Neural cell (in vitro differentiated cells): ENCODE results near the gene SFMBT2. TPM values are rescaled to one million over a fixed set of nuclear protein-coding genes. Genes with fewer than 3 reads are reported as not detected.

Source experiments
- H2AFZ ChIP-seq: fragments of 200-600, 300-800 bp; sonication (generic), shearing (Covaris generic); 2 replicates; pipeline ENCODE4 v1.6.0; 2014; ENCODE audit warnings: low read depth, mild to moderate bottlenecking, antibody characterized with exemption, low read length, moderate library complexity
- H3F3A ChIP-seq: fragments of 200-600 bp; shearing (Covaris generic); 2 replicates; pipeline ENCODE4 v1.6.1; 2016; ENCODE audit warnings: mild to moderate bottlenecking, moderate library complexity, mixed read lengths, antibody characterized with exemption, low read length; ENCODE audit not compliant: insufficient read depth, poor library complexity, severe bottlenecking
- H3K27ac ChIP-seq: fragments of 200-600, 300-800 bp; sonication (generic), shearing (Covaris generic); 2 replicates; pipeline ENCODE4 v1.5.1; 2014; ENCODE audit warnings: mild to moderate bottlenecking, low read length, moderate library complexity
- H3K27me3 ChIP-seq: fragments of 300-800, 200-600 bp; sonication (generic), shearing (Covaris generic); 2 replicates; pipeline ENCODE4 v1.6.0; 2014; ENCODE audit warnings: mild to moderate bottlenecking, low read depth, low read length, moderate library complexity; ENCODE audit not compliant: insufficient read depth
- H3K36me3 ChIP-seq: fragments of 300-800, 200-600 bp; sonication (generic), shearing (Covaris generic); 2 replicates; pipeline ENCODE4 v1.5.1; 2014; ENCODE audit warnings: mild to moderate bottlenecking, antibody characterized with exemption, low read length, moderate library complexity; ENCODE audit not compliant: insufficient read depth
- H3K4me2 ChIP-seq: fragments of 300-800, 200-600 bp; sonication (generic), shearing (Covaris generic); 2 replicates; pipeline ENCODE4 v1.6.0; 2014; ENCODE audit warnings: mild to moderate bottlenecking, low read length
- H3K4me3 ChIP-seq: fragments of 300-800, 200-600 bp; sonication (generic), shearing (Covaris generic); 2 replicates; pipeline ENCODE4 v1.5.1; 2014; ENCODE audit warnings: mild to moderate bottlenecking, low read length, moderate library complexity
- H3K79me2 ChIP-seq: fragments of 200-600 bp; shearing (Covaris generic); replicated peaks from 2 replicates; pipeline ENCODE4 v1.6.0; 2014; ENCODE audit warnings: mild to moderate bottlenecking, low read length, moderate library complexity; ENCODE audit not compliant: insufficient read depth
- H3K9ac ChIP-seq: fragments of 300-800, 200-600 bp; sonication (generic), shearing (Covaris generic); 2 replicates; pipeline ENCODE4 v1.6.1; 2016; ENCODE audit warnings: mild to moderate bottlenecking, low read length, mixed read lengths
- H3K9me2 ChIP-seq: fragments of 200-600 bp; shearing (Covaris generic); 2 replicates; pipeline ENCODE4 v1.6.1; 2016; ENCODE audit warnings: mild to moderate bottlenecking, low read length, mixed read lengths; ENCODE audit not compliant: insufficient read depth
- H3K9me3 ChIP-seq: fragments of 200-600, 300-800 bp; sonication (generic), shearing (Covaris generic); 2 replicates; pipeline ENCODE4 v1.6.1; 2016; ENCODE audit warnings: mild to moderate bottlenecking, mixed run types, low read length, moderate library complexity, mixed read lengths
- H4K20me1 ChIP-seq: fragments of 200-600 bp; shearing (Covaris generic); 2 replicates; pipeline ENCODE4 v1.6.1; 2016; ENCODE audit warnings: mild to moderate bottlenecking, mixed run types; ENCODE audit not compliant: insufficient read depth
- CTCF ChIP-seq: fragments of 450-650 bp; IDR thresholded peaks from 2 replicates; pipeline ENCODE4 v1.5.1; 2014; ENCODE audit warnings: antibody characterized with exemption, mild to moderate bottlenecking, moderate library complexity; ENCODE audit not compliant: poor library complexity, severe bottlenecking
- EP300 ChIP-seq: fragments of 450-650 bp; conservative IDR thresholded peaks from 2 replicates; pipeline ENCODE4 v1.6.1; 2014; ENCODE audit warnings: antibody characterized with exemption, mild to moderate bottlenecking, moderate library complexity; ENCODE audit not compliant: poor library complexity, severe bottlenecking
- EZH2 ChIP-seq: fragments of 200-600, 300-800 bp; shearing (Covaris generic), sonication (generic); IDR thresholded peaks from 2 replicates; pipeline ENCODE4 v1.6.1; 2014; ENCODE audit warnings: antibody characterized with exemption, low read length, borderline replicate concordance, mild to moderate bottlenecking; ENCODE audit not compliant: insufficient read depth, poor library complexity, severe bottlenecking
- MXI1 ChIP-seq: fragments of 450-650 bp; conservative IDR thresholded peaks from 2 replicates; pipeline ENCODE4 v1.6.1; 2014; ENCODE audit warnings: antibody characterized with exemption, mild to moderate bottlenecking; ENCODE audit not compliant: poor library complexity, severe bottlenecking
- POLR2AphosphoS5 ChIP-seq: IDR thresholded peaks from 2 replicates; pipeline ENCODE4 v1.6.1; 2012
- RAD21 ChIP-seq: fragments of 450-650 bp; conservative IDR thresholded peaks from 2 replicates; pipeline ENCODE4 v1.6.1; 2014; ENCODE audit warnings: antibody characterized with exemption, mild to moderate bottlenecking, moderate library complexity
- REST ChIP-seq: IDR thresholded peaks from 2 replicates; pipeline ENCODE4 v1.6.1; 2012; ENCODE audit warnings: borderline replicate concordance
- SMC3 ChIP-seq: fragments of 450-650 bp; conservative IDR thresholded peaks from 2 replicates; pipeline ENCODE4 v1.6.1; 2014; ENCODE audit warnings: antibody characterized with exemption, mild to moderate bottlenecking, moderate library complexity; ENCODE audit not compliant: poor library complexity
- TAF1 ChIP-seq: IDR thresholded peaks from 2 replicates; pipeline ENCODE4 v1.6.1; 2012; ENCODE audit warnings: low read depth
- polyA plus RNA-seq: library from polyadenylated mRNA; depleted of rRNA; stranded (reverse); fragments of >200 nt; gene quantifications from 2 replicates; pipeline ENCODE4 v1.2.3, GENCODE V29; 2014

SFMBT2 gene
- polyA plus RNA-seq, 1 donor from 2014 or later: 1.3 TPM

GRCh38 chr10:7374795-7375194 lies 36.0 kb downstream of the SFMBT2 start:
- no peaks in the 10 kb centered on the region for H4K20me1 ChIP-seq
- no peaks in the 10 kb centered on the region for H3K9me2 ChIP-seq
- no peak for TF ChIP-seq RAD21
- TF ChIP-seq POLR2AphosphoS5: no peak
- no peak overlapping the region for H3K4me2 ChIP-seq
- H3K27me3 ChIP-seq: no peaks in the 10 kb centered on the region
- no peaks in the 10 kb centered on the region for H3K36me3 ChIP-seq
- no peaks in the 10 kb centered on the region for H3K9me3 ChIP-seq
- H3F3A ChIP-seq: no peaks in the 10 kb centered on the region
- H3K79me2 ChIP-seq: no peaks in the 10 kb centered on the region
- no peak overlapping the region for H3K27ac ChIP-seq
- no peak overlapping the region for H2AFZ ChIP-seq
- H3K4me3 ChIP-seq: no peak overlapping the region
- H3K9ac ChIP-seq: no peak overlapping the region

GRCh38 chr10:7373039-7373438 lies 37.8 kb downstream of the SFMBT2 start:
- TF ChIP-seq MXI1 (no peak), EZH2 (no peak), SMC3 (no peak), RAD21 (no peak), REST (no peak), TAF1 (no peak), POLR2AphosphoS5 (no peak), CTCF (no peak), EP300 (no peak)
- H3K9ac ChIP-seq: no peak overlapping the region
- H3K4me3 ChIP-seq: no peak overlapping the region
- H3K9me3 ChIP-seq: no peaks in the 10 kb centered on the region
- no peaks in the 10 kb centered on the region for H4K20me1 ChIP-seq
- no peaks in the 10 kb centered on the region for H3F3A ChIP-seq
- H3K79me2 ChIP-seq: no peaks in the 10 kb centered on the region
- no peaks in the 10 kb centered on the region for H3K27me3 ChIP-seq
- H3K9me2 ChIP-seq: no peaks in the 10 kb centered on the region
- no peak overlapping the region for H3K4me2 ChIP-seq
- H3K36me3 ChIP-seq: no peaks in the 10 kb centered on the region
- H2AFZ ChIP-seq: no peak overlapping the region
- no peak overlapping the region for H3K27ac ChIP-seq

DNA sequence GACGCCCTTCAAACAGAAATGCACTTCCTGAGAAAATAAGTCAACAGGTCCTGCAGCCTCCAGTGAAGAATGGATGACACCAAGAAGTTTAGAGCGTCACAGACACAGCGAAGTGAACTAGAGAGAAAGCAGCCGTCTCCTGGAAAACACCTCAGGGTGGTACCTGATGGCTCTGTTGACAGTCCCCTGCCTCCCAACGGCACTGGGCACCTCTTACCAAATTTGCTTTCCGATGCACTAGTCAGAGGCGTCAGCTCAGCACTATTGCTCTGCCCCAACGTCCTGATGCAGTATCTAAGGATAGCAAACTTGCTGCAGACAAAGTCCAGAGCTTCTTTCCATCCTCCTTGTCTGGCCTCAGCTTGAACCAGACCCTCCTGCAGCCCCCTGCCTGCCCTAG lies 38.3 kb downstream of the SFMBT2 start:
- no peaks in the 10 kb centered on the region for H3K36me3 ChIP-seq
- no peak overlapping the region for H3K27ac ChIP-seq
- TF ChIP-seq CTCF (no peak), MXI1 (no peak), RAD21 (no peak), EZH2 (no peak), REST (no peak), TAF1 (no peak), POLR2AphosphoS5 (no peak), EP300 (no peak), SMC3 (no peak)
- H2AFZ ChIP-seq: no peak overlapping the region
- H3K9ac ChIP-seq: no peak overlapping the region
- no peaks in the 10 kb centered on the region for H3K9me2 ChIP-seq
- H3K79me2 ChIP-seq: no peaks in the 10 kb centered on the region
- H3K4me2 ChIP-seq: no peak overlapping the region
- H3F3A ChIP-seq: no peaks in the 10 kb centered on the region
- H4K20me1 ChIP-seq: no peaks in the 10 kb centered on the region
- no peak overlapping the region for H3K4me3 ChIP-seq
- H3K27me3 ChIP-seq: no peaks in the 10 kb centered on the region
- H3K9me3 ChIP-seq: no peaks in the 10 kb centered on the region
